TTC549 (cell line): ENCODE data around the gene SAMD1.
A peak's percentile ranks its signal among the peaks of the same experiment; 100 is the strongest.
"Not testable (repeated sequence)": the region's sequence is repeated elsewhere in the genome, so short reads cannot be mapped to it uniquely, and the experiment has no call there.

ENCODE experiments used
- FAIRE-seq: peaks from 2 replicates; lab custom pipeline; 2012; peaks lifted over from hg19 to GRCh38; lab: Jason Lieb, UNC

Gene SAMD1

DNA sequence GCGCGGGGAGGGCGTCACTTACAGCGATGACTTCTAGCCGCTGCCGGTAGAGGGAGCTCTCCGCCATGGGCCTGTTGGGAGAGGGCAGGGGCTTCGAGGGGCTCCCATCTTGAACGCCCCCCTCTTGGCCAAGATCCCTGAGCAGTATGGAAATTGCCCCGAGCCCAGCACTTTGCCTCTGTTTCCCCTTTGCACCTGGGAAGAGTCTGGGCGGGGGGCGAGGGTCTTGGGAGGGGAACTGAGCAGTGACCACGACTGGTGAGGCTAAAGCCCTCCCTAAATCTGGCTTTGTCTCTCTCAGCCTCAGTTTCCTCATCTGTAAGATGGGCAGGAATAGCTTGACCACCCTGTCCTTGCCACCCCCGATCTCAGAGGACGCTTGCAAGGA, 31.5 kb downstream of the SAMD1 start:
- no peak for FAIRE-seq

DNA sequence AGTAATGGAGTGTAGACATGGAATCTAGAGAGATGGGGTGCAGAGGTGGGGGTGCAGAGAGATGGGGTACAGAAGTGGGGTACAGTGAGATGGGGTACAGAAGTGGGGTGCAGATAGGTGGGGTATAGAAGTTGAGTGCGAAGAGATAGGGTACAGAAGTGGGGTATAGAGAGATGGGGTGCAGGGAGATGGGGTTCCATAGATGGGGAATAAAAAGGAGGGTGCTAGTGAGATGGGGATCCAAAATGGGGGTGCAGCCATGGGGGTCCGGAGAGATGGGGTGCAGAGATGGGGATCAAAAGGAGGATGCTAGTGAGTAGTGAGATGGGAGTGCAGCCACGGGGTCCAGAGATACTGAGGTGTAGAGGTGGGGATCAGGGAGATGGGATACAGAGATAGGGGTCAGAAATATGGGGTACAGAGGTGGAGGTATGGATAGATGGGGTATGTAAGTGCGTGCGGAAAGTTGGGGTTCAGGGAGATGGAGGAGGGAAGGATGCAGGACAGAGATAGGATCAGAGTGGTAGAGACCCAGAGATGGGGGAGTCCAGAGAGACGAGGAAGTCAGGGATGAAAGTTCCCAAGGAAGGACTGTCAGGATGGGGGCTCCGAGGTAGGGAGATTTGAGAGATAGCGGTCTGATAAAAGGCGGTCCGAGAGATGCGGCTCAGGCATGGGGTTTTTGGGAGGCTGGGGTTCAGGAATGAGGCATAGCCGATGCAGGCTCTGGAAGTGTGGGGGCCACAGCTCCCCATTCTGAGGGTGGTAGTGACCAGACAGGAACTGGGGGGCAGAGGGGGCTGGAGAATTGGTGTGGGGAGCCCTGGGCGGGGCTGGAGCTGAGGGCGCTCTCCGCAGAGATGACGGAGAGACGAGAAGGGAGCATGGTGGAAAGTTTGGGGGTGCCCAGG, 32.1 kb downstream of the SAMD1 start:
- no peak for FAIRE-seq

DNA sequence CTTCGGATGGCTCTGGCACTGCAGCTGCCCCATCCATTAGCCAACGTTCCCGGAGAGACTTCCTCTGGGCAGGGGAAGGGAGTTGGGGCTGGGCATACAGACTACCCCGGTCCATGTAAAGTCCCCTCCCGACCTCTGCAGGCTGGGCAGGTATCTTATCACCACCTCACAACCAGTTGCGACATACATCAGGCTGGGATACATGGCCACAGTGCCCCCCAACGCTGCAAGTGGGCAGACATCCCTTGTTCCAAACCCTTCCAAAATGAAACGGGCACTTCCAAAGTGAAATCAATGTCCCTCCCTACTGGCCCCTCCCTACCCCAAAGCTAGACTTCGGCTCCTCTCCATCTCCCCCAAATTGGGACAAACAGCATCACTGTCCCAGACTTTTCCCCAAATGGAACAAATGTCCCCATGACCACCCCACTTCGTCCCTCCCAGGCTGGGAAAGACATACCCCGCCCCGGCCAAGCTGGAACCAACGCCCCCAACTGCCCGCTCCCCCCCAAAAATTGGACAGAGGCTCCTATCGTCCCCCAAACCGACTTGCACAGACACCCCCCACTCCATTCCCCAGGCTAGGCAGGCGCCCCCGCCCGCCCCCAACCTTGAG, 33.7 kb downstream of the SAMD1 start:
- FAIRE-seq, result no peak

DNA sequence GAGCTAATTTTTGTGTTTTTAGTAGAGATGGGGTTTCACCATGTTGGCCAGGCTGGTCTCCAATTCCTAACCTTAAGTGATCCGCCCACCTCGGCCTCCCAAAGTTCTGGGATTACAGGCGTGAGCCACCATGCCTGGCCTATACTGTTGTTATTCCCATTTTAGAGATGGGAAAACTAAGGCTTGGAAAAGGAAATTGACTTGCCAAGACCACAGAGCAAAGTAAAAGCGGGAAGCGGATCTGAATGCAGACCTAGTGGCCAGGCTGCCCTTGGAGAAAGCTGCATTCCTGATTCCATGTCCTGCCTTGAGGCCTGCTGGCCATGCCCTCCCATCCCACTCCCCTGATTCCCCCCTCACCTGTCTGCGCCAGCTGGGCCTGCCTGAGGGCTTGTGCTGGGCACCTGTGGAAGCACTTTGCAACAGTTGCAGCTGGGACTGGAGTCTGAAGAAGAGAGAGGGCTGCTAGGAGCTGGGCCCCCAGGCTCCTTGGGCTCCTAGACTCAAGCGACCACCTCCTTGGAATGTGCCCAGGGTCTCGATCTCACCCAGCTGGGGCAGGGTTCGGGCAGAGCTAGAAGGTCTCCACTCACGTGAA, 34.4 kb downstream of the SAMD1 start:
- no peak for FAIRE-seq

DNA sequence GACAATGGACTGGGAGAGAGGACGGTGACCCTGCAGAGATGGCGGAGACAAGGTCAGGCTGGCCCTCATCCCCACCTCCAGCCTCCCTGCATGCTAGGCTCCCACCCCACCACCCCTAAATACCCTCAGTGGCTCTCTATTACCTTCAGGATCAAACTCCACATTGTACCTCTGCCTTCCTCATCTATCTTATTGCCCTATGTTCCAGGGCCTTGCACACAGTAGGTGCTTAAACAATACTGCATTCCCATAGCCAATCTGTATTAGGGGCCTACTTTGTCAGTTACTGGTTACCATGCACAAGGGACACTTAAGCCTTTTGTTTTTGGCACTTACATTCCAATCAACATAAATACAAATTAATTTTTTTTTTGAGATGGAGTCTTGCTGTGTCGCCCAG, 35.2 kb downstream of the SAMD1 start:
- no peak for FAIRE-seq

DNA sequence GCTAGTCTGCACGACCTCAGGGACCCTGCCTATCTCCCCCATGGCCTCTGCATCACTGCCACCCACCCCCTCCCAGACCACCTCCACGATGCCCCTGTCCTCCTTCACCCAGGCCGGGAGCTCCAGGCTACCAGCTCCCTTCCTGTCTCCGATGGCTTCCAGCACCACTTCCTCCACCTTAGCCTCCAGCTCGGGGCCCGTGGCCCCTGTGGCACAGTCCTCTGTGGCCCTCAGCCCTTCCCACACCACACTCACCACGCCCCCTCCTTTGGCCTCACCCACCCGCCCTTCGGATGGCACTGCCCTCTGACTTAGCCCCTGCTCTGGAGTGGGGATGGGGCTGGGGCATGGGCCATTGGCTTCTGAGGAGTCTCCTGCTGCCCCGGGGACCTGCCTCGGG, 35.8 kb downstream of the SAMD1 start:
- no peak for FAIRE-seq

DNA sequence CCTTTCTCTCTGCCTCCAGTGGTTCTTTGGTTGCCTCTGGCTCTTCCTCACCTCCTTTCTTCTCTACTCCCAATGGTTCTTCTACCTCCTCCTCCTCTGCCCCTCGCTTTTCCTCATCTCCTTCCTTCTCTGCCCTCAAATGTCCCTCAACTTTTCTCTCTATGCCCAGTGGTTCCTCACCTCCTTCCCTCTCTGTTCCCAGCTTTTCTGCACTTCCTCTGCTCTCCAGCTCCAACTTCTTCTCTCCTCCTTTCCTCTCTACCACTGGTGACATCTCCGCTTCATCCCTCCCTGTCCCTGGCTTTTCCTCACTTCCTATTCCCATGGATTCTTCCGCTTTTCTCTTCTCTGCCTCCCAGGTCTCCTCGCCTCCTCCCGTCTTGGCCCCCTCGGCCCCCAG, 36.5 kb downstream of the SAMD1 start:
- FAIRE-seq, result no peak

DNA sequence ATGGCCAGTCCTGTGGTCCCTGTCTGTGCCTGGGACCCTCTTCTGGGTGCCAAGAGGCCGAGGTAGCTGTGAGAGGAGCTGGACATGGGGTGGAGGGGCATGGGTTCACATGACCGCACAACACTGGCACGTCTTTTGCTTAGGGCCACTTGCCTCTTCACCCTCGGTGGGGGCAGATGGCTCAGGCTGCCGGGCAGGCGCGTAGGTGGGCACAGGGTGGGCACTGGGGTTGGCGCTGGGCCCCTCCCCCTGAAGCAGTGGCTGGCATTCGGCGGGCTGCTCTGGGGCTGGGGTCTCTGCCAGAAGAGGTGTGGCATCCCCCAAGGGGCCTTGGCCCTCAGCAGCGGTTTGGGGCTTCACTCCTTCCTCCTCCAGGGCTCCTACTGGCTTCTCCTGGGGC, 37.1 kb downstream of the SAMD1 start:
- FAIRE-seq, result no peak

DNA sequence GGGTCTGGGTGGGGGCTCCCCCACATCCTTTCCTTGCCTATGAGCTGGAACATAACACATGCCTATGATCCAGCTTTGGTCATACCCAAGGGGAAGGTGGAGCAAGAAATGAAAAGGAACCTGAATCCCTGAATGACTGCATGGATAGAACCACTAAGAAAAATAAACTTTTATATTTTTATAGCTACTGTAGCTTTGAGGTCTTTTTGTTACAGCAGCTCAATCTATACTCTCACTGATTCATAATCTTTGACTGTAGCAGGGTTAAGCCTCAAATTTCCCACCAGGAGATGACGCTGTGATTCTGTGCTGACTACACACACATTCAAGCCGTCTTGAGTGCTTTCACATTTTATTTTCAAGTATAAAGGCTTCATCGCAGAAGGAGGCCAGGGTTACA, 37.5 kb downstream of the SAMD1 start:
- FAIRE-seq, result no peak

DNA sequence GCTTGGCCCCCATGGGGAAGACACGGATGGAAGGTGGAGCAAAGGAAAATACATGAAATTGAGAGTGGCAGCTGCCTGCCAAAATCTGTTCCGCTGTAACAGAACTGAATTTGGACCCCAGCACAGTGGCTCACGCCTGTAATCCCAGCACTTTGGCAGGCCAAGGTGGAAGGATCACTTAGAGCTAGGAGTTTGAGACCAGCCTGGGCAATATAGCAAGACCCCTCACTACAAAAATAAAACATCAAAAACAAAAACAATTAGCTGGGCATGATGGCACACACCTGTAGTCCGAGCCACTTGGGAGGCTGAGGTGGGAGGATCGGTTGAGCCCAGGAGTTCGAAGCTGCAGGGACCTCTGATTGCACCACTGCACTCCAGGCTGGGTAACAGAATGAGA, 38.1 kb downstream of the SAMD1 start:
- FAIRE-seq, result no peak

DNA sequence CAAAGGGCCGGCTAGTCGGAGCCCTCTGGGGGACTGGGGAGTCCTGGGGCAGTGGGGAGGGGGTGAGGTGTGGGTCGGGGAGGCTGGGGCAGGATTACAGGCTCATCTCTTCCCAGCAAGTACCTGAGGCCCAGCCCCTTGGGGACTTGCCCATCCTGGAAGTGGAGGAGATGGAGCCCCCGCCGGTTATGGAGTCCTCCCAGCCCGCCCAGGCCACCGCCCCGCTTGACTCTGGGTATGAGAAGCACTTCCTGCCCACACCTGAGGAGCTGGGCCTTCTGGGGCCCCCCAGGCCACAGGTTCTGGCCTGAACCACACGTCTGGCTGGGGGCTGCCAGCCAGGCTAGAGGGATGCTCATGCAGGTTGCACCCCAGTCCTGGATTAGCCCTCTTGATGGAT, 38.6 kb downstream of the SAMD1 start:
- FAIRE-seq, result no peak

DNA sequence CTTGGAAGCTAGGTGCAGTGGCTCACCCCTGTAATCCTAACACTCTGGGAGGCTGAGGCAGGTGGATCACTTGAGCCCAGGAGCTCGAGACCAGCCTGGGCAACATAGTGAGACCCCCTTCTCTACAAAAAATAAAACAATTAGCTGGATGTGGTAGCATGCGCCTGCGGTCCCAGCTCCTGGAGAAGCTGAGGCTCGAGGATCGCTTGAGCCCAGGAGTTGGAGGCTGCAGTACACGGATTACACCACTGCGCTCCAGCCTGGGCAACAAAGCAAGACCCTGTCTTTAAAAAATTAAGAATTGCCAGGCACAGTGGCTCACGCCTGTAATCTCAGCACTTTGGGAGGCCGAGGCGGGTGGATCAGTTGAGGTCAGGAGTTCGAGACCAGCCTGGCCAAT, 39.6 kb downstream of the SAMD1 start:
- FAIRE-seq, result not testable (repeated sequence)

DNA sequence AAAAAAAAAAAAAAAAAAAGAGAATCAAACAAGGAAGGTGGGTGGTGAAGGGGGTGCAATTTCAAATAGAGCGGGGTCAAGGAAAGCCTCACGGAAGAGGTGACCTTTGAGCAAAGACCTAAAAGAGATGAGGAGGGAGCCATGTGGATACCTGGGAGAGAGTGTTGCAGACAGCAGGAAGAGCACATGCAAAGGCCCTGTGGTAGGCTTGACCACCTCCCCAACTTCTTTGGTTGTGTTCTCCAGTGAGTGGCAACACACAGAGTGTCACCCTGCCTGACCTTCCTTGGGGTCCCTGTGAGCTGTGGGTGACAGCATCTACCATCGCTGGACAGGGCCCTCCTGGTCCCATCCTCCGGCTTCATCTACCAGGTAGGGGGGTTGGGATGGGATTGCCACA, 40.0 kb downstream of the SAMD1 start:
- no peak for FAIRE-seq

DNA sequence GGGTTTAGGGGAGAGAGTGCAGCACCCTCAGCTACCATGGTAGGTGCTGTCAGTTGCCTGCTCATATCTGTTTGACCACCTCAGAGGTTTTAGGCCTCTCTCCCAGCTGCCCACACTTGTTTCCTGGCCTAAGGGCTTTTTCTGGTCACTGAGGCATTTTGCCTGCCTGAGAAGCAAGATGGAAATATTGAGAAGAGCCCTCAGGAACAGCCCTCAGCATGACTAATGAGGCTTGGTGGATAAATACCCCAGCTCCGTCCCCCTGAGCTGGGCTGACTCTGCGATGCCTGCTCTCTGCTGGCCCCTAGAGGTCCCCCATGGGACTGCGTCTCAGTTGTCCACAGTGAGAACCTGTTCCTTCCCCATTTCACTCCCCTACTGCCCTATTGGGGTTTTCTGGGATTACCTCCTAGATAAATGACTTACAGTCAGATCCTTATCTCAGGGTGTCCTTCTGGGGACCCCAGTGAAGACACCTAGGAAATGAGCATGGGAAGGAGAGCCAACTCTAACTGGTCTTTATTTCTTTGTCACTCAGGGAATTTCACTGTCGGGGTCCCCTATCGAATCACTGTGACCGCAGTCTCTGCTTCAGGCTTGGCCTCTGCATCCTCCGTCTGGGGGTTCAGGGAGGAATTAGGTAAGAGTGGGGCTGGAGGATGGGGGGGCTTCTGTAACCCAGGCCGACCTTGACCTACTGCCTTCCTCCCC, 42.0 kb downstream of the SAMD1 start:
- FAIRE-seq, result no peak

DNA sequence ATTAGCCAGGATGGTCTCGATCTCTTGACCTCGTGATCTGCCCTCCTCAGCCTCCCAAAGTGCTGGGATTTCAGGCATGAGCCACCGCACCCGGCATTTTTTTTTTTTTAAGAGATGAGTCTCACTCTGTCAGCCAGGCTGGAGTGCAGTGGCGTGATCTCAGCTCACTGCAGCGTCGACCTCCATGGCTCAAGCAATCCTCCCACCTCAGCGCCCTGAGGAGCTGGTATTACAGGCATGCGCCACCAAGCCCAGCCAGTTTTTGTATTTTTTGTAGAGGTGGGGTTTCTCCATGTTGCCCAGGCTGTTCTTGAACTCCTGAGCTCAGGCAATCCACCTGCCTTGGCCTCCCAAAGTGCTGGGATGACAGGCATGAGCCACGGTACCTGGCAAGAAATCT, 42.7 kb downstream of the SAMD1 start:
- FAIRE-seq, result not testable (repeated sequence)

DNA sequence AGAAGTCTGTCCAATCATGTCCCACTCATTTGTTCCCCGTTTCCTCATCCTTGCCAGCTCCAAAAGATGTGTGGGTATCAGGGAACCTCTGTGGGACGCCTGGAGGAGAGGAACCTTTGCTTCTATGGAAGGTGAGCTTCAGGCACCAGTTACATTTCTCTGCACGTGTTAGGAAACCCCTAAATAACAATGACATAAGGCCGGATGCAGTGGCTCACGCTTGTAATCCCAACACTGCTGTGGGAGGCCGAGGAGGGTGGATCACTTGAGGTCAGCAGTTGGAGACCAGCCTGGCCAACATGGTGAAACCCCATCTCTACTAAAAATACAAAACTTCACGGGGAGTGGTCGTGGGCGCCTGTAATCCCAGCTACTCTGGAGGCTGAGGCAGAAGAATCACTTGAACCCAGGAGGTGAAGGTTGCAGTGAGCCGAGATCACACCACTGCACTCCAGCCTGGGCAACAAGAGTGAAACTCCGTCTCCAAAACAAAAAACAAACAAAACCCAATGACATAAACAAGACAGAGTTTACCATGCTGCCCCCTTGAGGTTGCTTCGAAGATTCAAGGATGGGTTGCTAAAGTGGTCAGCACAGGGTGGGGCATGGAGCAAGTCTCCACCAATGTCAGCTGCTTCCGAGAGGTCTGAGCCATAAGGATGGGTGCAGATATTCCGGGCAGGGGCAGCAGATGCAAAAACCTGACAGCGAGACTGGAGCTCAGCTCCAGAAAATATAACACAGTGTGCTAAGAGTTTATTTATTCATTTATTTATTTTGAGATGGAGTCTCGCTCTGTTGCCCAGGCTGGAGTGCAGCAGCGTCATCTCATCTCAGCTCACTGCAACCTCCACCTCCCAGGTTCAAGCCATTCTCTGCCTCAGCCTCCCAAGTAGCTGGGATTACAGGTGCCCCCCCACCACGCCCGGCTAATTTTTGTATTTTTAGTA, 47.6 kb downstream of the SAMD1 start:
- FAIRE-seq, result peak; percentile 25

DNA sequence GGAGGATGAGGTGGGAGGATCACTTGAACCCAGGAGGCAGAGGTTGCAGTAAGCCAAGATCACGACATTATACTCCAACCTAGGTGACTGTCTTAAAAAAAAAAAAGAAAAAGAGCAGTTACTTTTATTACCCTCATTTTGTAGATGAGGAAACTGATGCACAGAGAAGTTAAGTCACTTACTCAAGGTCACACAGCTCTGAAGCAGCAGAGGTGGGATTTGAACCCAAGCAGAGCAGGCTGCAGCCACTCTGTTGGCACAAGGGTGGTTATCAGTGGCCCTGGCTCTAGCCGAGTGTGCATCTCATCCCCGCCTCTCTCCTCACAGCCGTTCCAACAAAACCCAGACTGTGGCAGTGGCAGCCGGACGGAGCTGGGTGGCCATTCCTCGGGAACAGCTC, 51.4 kb downstream of the SAMD1 start:
- no peak for FAIRE-seq
